ENCODE data around the gene ZNF593. TPM values are rescaled to one million over a fixed set of nuclear protein-coding genes. Genes with fewer than 3 reads are reported as not detected.

Gene ZNF593
- total and polyA plus RNA-seq, 2 donors (not counting 1 experiment from before 2014, with no cell fraction given) = 10.7 to 60.0 TPM

DNA sequence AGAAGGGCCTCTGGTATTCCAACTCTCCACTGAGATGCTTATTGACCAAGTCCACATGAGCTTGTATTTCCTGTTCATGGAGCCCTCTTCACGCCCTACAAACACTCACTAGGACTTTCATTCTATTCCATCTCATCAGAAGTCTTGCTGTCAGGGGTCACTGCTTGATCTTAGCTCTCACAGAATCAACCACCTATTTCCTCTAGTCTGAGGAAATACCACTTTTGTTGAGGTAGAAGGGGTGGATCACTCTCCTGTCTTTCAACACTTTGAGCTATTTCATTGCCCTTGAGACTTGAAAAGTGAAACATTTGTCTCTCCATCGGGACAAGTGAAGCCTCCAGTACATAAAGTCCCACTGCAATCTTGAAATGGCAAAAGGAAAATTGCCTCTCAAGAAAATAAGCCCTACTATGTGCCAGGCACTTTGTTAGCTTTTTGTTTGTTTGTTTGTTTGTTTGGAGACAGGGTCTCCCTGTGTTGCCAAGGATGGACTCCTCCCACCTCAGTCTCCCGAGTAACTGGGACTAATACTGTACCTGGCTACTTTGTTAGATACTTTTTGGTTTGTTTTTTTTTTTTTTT is 30.6 kb upstream of the ZNF593 start:
- Histone ChIP-seq H3K4me1 (ENCODE audit: control insufficient read depth in 2 of 2, insufficient read depth in 2 of 2, low read length in 2 of 2) (no peaks in the 10 kb centered on the region), H3K9ac (ENCODE audit: low read length) (no peak overlapping the region), H3K27ac (ENCODE audit: low read length in 2 of 2) (no peak overlapping the region), H3K27me3 (replicated peaks in 1 of 4; ENCODE audit: control extremely low read depth in 1 of 4, control insufficient read depth in 3 of 4, insufficient read depth in 4 of 4, low read length in 3 of 4) (no peaks in the 10 kb centered on the region), H3K79me2 (ENCODE audit: control insufficient read depth, insufficient read depth, low read length) (no peaks in the 10 kb centered on the region), H3K4me2 (replicated peaks; ENCODE audit: low read depth, low read length, poor library complexity, severe bottlenecking) (no peak overlapping the region), H3K36me3 (replicated peaks in 1 of 2; ENCODE audit: control extremely low read depth in 1 of 2, control insufficient read depth in 1 of 2, extremely low read depth in 1 of 2, insufficient read depth in 2 of 2, low read length in 1 of 2) (no peaks in the 10 kb centered on the region), H3K9me3 (ENCODE audit: control extremely low read depth in 1 of 3, control insufficient read depth in 2 of 3, insufficient read depth in 1 of 3, low read length in 2 of 3) (peaks cover 0 to 4% (median 2%) of the 10 kb centered on the region in 3 donors), H2AFZ (ENCODE audit: insufficient read depth, low read depth, low read length, poor library complexity, severe bottlenecking) (no peak overlapping the region), H4K20me1 (ENCODE audit: control insufficient read depth, insufficient read depth, low read length, poor library complexity, severe bottlenecking) (no peaks in the 10 kb centered on the region), H3K4me3 (ENCODE audit: control extremely low read depth in 1 of 5, extremely low read depth in 1 of 5, insufficient read depth in 1 of 5, low read depth in 2 of 5, low read length in 4 of 5) (no peak overlapping the region)
- Mint-ChIP-seq H3K4me3 (no peak overlapping the region), H3K27me3 (no peaks in the 10 kb centered on the region), H3K9me3 (ENCODE audit: insufficient read depth) (no peaks in the 10 kb centered on the region), H3K4me1 (no peaks in the 10 kb centered on the region), H3K27ac (no peak overlapping the region)
- TF ChIP-seq, protein P1, sequence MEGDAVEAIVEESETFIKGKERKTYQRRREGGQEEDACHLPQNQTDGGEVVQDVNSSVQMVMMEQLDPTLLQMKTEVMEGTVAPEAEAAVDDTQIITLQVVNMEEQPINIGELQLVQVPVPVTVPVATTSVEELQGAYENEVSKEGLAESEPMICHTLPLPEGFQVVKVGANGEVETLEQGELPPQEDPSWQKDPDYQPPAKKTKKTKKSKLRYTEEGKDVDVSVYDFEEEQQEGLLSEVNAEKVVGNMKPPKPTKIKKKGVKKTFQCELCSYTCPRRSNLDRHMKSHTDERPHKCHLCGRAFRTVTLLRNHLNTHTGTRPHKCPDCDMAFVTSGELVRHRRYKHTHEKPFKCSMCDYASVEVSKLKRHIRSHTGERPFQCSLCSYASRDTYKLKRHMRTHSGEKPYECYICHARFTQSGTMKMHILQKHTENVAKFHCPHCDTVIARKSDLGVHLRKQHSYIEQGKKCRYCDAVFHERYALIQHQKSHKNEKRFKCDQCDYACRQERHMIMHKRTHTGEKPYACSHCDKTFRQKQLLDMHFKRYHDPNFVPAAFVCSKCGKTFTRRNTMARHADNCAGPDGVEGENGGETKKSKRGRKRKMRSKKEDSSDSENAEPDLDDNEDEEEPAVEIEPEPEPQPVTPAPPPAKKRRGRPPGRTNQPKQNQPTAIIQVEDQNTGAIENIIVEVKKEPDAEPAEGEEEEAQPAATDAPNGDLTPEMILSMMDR (IDR thresholded peaks at IDR 0.05) = no peak
- TF ChIP-seq EZH2 (IDR thresholded peaks at IDR 0.05; ENCODE audit: borderline replicate concordance, insufficient read depth, low read depth, low read length, poor library complexity, severe bottlenecking) = no peak
- ATAC-seq (ENCODE audit: low read depth) = no peak
- intact Hi-C loops (cut with micrococcal nuclease) = no loop called here
- CTCF ChIA-PET = interaction anchor here (0.7 to 1.5 kb wide), 6 partner anchors 11 to 278 kb away, joined by 3 to 6 read pairs (median 4); partner anchors contain the start of gene ZNF593
- no peak for DNase-seq
- POLR2A ChIA-PET = no interaction called here
- WGBS (ENCODE audit: insufficient coverage) = 83% methylated on average over 1 of the region's 3 CpGs

DNA sequence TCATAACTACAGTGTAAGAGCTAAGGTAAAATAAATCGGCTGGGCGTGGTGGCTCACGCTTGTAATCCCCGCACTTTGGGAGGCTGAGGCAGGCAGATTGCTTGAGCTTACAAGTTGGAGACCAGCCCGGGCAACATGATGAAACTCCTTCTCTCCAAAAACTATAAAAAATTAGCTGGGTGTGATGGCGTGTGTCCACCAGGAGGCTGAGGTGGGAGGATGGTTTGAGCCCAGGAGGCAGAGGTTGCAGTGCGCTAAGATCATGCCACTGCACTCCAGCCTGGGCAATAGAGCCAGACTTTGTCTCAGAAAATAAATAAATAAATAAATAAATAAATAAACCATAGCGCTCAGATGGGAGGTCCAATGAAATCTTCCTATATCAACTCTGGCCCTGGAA is 27.5 kb upstream of the ZNF593 start:
- Histone ChIP-seq H3K36me3 (replicated peaks in 1 of 2; ENCODE audit: control extremely low read depth in 1 of 2, control insufficient read depth in 1 of 2, extremely low read depth in 1 of 2, insufficient read depth in 2 of 2, low read length in 1 of 2) (no peaks in the 10 kb centered on the region), H3K9me3 (ENCODE audit: control extremely low read depth in 1 of 3, control insufficient read depth in 2 of 3, insufficient read depth in 1 of 3, low read length in 2 of 3) (no peaks in the 10 kb centered on the region), H3K9ac (ENCODE audit: low read length) (no peak overlapping the region), H4K20me1 (ENCODE audit: control insufficient read depth, insufficient read depth, low read length, poor library complexity, severe bottlenecking) (no peaks in the 10 kb centered on the region), H3K4me1 (ENCODE audit: control insufficient read depth in 2 of 2, insufficient read depth in 2 of 2, low read length in 2 of 2) (peaks cover 4 to 6% of the 10 kb centered on the region in 2 donors), H3K4me2 (replicated peaks; ENCODE audit: low read depth, low read length, poor library complexity, severe bottlenecking) (no peak overlapping the region), H3K27me3 (replicated peaks in 1 of 4; ENCODE audit: control extremely low read depth in 1 of 4, control insufficient read depth in 3 of 4, insufficient read depth in 4 of 4, low read length in 3 of 4) (peaks cover 0 to 6% (median 0%) of the 10 kb centered on the region in 4 experiments), H3K27ac (ENCODE audit: low read length in 2 of 2) (no peak overlapping the region), H3K79me2 (ENCODE audit: control insufficient read depth, insufficient read depth, low read length) (no peaks in the 10 kb centered on the region), H2AFZ (ENCODE audit: insufficient read depth, low read depth, low read length, poor library complexity, severe bottlenecking) (no peak overlapping the region), H3K4me3 (ENCODE audit: control extremely low read depth in 1 of 5, extremely low read depth in 1 of 5, insufficient read depth in 1 of 5, low read depth in 2 of 5, low read length in 4 of 5) (no peak overlapping the region)
- H3K4me1 Mint-ChIP-seq = peaks cover 3% of the 10 kb centered on the region
- TF ChIP-seq, protein P1 (IDR thresholded peaks at IDR 0.05) = no peak
- no peak for TF ChIP-seq EZH2 (IDR thresholded peaks at IDR 0.05; ENCODE audit: borderline replicate concordance, insufficient read depth, low read depth, low read length, poor library complexity, severe bottlenecking)
- H3K27me3 Mint-ChIP-seq = peaks cover 3% of the 10 kb centered on the region
- H3K27ac Mint-ChIP-seq = no peak overlapping the region
- intact Hi-C loops (cut with micrococcal nuclease) = loop anchor here (10.0 kb wide), 1 partner anchor 247 kb away; no protein-coding TSS in a partner anchor
- ChIA-PET CTCF (interaction anchor here (0.8 to 13.1 kb wide), 4 partner anchors 37 to 246 kb away, joined by 3 to 336 read pairs (median 4); partner anchors contain the start of gene PDIK1L), POLR2A (interaction anchor here (0.6 kb wide), 1 partner anchor 78 kb away, joined by 4 read pairs; no protein-coding TSS in a partner anchor)
- no peaks in the 10 kb centered on the region for H3K9me3 Mint-ChIP-seq (ENCODE audit: insufficient read depth)
- H3K4me3 Mint-ChIP-seq = no peak overlapping the region
- ATAC-seq (ENCODE audit: low read depth) (no peak), DNase-seq (no peak)
- WGBS (ENCODE audit: insufficient coverage) = 100% methylated on average over 4 of the region's 8 CpGs
